Neural cell (in vitro differentiated cells): ENCODE data around the gene DMXL1. TPM values are rescaled to one million over a fixed set of nuclear protein-coding genes. Genes with fewer than 3 reads are reported as not detected.

Experiments
- H2AFZ ChIP-seq: fragments of 200-600, 300-800 bp; sonication (generic), shearing (Covaris generic); 2 replicates; pipeline ENCODE4 v1.6.0; 2014; ENCODE audit warnings: low read depth, mild to moderate bottlenecking, antibody characterized with exemption, low read length, moderate library complexity
- H3F3A ChIP-seq: fragments of 200-600 bp; shearing (Covaris generic); 2 replicates; pipeline ENCODE4 v1.6.1; 2016; ENCODE audit warnings: mild to moderate bottlenecking, moderate library complexity, mixed read lengths, antibody characterized with exemption, low read length; ENCODE audit not compliant: insufficient read depth, poor library complexity, severe bottlenecking
- H3K27ac ChIP-seq: fragments of 200-600, 300-800 bp; sonication (generic), shearing (Covaris generic); 2 replicates; pipeline ENCODE4 v1.5.1; 2014; ENCODE audit warnings: mild to moderate bottlenecking, low read length, moderate library complexity
- H3K27me3 ChIP-seq: fragments of 300-800, 200-600 bp; sonication (generic), shearing (Covaris generic); 2 replicates; pipeline ENCODE4 v1.6.0; 2014; ENCODE audit warnings: mild to moderate bottlenecking, low read depth, low read length, moderate library complexity; ENCODE audit not compliant: insufficient read depth
- H3K36me3 ChIP-seq: fragments of 300-800, 200-600 bp; sonication (generic), shearing (Covaris generic); 2 replicates; pipeline ENCODE4 v1.5.1; 2014; ENCODE audit warnings: mild to moderate bottlenecking, antibody characterized with exemption, low read length, moderate library complexity; ENCODE audit not compliant: insufficient read depth
- H3K4me2 ChIP-seq: fragments of 300-800, 200-600 bp; sonication (generic), shearing (Covaris generic); 2 replicates; pipeline ENCODE4 v1.6.0; 2014; ENCODE audit warnings: mild to moderate bottlenecking, low read length
- H3K4me3 ChIP-seq: fragments of 300-800, 200-600 bp; sonication (generic), shearing (Covaris generic); 2 replicates; pipeline ENCODE4 v1.5.1; 2014; ENCODE audit warnings: mild to moderate bottlenecking, low read length, moderate library complexity
- H3K79me2 ChIP-seq: fragments of 200-600 bp; shearing (Covaris generic); replicated peaks from 2 replicates; pipeline ENCODE4 v1.6.0; 2014; ENCODE audit warnings: mild to moderate bottlenecking, low read length, moderate library complexity; ENCODE audit not compliant: insufficient read depth
- H3K9ac ChIP-seq: fragments of 300-800, 200-600 bp; sonication (generic), shearing (Covaris generic); 2 replicates; pipeline ENCODE4 v1.6.1; 2016; ENCODE audit warnings: mild to moderate bottlenecking, low read length, mixed read lengths
- H3K9me2 ChIP-seq: fragments of 200-600 bp; shearing (Covaris generic); 2 replicates; pipeline ENCODE4 v1.6.1; 2016; ENCODE audit warnings: mild to moderate bottlenecking, low read length, mixed read lengths; ENCODE audit not compliant: insufficient read depth
- H3K9me3 ChIP-seq: fragments of 200-600, 300-800 bp; sonication (generic), shearing (Covaris generic); 2 replicates; pipeline ENCODE4 v1.6.1; 2016; ENCODE audit warnings: mild to moderate bottlenecking, mixed run types, low read length, moderate library complexity, mixed read lengths
- H4K20me1 ChIP-seq: fragments of 200-600 bp; shearing (Covaris generic); 2 replicates; pipeline ENCODE4 v1.6.1; 2016; ENCODE audit warnings: mild to moderate bottlenecking, mixed run types; ENCODE audit not compliant: insufficient read depth
- EP300 ChIP-seq: fragments of 450-650 bp; conservative IDR thresholded peaks from 2 replicates; pipeline ENCODE4 v1.6.1; 2014; ENCODE audit warnings: antibody characterized with exemption, mild to moderate bottlenecking, moderate library complexity; ENCODE audit not compliant: poor library complexity, severe bottlenecking
- EZH2 ChIP-seq: fragments of 200-600, 300-800 bp; shearing (Covaris generic), sonication (generic); IDR thresholded peaks from 2 replicates; pipeline ENCODE4 v1.6.1; 2014; ENCODE audit warnings: antibody characterized with exemption, low read length, borderline replicate concordance, mild to moderate bottlenecking; ENCODE audit not compliant: insufficient read depth, poor library complexity, severe bottlenecking
- MXI1 ChIP-seq: fragments of 450-650 bp; conservative IDR thresholded peaks from 2 replicates; pipeline ENCODE4 v1.6.1; 2014; ENCODE audit warnings: antibody characterized with exemption, mild to moderate bottlenecking; ENCODE audit not compliant: poor library complexity, severe bottlenecking
- POLR2AphosphoS5 ChIP-seq: IDR thresholded peaks from 2 replicates; pipeline ENCODE4 v1.6.1; 2012
- RAD21 ChIP-seq: fragments of 450-650 bp; conservative IDR thresholded peaks from 2 replicates; pipeline ENCODE4 v1.6.1; 2014; ENCODE audit warnings: antibody characterized with exemption, mild to moderate bottlenecking, moderate library complexity
- SMC3 ChIP-seq: fragments of 450-650 bp; conservative IDR thresholded peaks from 2 replicates; pipeline ENCODE4 v1.6.1; 2014; ENCODE audit warnings: antibody characterized with exemption, mild to moderate bottlenecking, moderate library complexity; ENCODE audit not compliant: poor library complexity
- TAF1 ChIP-seq: IDR thresholded peaks from 2 replicates; pipeline ENCODE4 v1.6.1; 2012; ENCODE audit warnings: low read depth
- polyA minus RNA-seq: library from RNA; depleted of rRNA, polyadenylated mRNA; stranded (reverse); fragments of >200 nt; gene quantifications from 2 replicates; pipeline ENCODE4 v1.2.3, GENCODE V29; 2014
- polyA plus RNA-seq: library from polyadenylated mRNA; depleted of rRNA; stranded (reverse); fragments of >200 nt; gene quantifications from 2 replicates; pipeline ENCODE4 v1.2.3, GENCODE V29; 2014
- TF ChIP-seq, protein P1 (sequence below): IDR thresholded peaks from 2 replicates; pipeline ENCODE4 v1.6.1; 2012; ENCODE audit warnings: borderline replicate concordance
- TF ChIP-seq, protein P2 (sequence below): fragments of 450-650 bp; IDR thresholded peaks from 2 replicates; pipeline ENCODE4 v1.5.1; 2014; ENCODE audit warnings: antibody characterized with exemption, mild to moderate bottlenecking, moderate library complexity; ENCODE audit not compliant: poor library complexity, severe bottlenecking

Gene DMXL1, protein sequence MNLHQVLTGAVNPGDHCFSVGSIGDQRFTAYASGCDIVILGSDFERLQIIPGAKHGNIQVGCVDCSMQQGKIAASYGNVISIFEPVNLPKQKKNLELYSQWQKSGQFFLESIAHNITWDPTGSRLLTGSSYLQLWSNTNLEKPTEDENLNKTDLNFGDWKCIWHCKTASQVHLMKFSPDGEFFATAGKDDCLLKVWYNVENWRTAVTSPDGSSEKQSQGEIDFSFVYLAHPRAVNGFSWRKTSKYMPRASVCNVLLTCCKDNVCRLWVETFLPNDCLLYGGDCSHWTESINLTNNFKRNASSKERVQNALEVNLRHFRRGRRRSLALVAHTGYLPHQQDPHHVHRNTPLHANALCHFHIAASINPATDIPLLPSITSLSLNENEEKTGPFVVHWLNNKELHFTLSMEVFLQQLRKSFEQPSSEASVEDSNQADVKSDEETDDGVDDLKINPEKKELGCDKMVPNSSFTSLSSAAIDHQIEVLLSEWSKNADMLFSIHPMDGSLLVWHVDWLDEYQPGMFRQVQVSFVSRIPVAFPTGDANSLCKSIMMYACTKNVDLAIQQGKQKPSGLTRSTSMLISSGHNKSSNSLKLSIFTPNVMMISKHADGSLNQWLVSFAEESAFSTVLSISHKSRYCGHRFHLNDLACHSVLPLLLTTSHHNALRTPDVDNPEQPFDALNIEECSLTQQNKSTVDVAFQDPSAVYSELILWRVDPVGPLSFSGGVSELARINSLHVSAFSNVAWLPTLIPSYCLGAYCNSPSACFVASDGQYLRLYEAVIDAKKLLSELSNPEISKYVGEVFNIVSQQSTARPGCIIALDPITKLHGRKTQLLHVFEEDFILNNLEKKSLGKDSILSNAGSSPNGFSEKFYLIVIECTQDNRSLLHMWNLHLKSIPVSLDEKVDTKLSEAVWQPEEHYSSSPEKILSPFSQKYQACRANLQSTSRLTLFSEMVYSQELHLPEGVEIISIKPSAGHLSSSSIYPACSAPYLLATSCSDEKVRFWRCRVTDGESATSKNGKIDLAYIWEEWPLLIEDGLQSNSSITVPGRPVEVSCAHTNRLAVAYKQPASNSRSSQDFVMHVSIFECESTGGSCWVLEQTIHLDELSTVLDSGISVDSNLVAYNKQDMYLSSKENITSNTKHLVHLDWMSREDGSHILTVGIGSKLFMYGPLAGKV (N-terminal part only)
- 27.3 and 46.9 TPM in 2 replicates for polyA plus RNA-seq
- polyA minus RNA-seq = 115 and 139 TPM in 2 replicates

DNA sequence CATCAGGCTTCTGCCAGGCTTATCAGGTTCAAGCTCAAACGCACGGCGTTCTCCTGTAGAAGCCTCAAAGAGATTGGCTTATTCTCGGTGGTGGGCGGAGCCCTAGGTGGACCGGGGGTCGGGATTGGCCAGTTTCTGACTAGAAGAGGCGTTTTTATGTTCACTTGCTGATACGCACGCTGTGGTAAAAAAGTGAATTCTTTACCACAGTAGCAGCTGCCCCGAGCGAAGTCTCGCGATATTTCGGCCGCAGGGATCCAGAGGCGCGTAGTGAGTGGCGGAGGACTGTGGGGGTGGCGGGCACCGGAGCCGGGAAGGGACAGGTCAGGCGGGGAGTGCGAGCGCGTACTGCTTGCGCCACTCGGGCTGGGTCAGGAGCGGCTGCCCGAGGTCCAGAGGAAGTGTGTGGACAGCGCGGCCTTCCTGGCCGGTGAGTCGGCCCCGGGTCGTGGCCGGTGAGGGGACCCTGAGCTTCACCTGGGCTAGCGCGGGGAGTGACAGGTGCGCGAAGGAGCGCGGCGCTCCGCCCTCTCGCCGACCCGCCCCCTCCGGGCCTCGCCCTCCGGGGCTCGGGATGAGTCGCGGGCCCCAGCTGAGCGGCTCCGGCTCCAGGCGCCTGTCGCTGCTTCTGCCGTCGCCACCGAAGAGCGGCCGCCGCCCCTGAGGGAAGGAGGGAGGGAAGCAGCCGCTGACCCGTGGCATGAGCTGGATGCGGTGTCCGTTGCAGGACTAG, at the start of gene DMXL1:
DMXL1 (plus strand) TSS at position 260 of the 733 bp plus-strand sequence. CDS start 483 bp downstream, outside the sequence.
- Histone ChIP-seq H2AFZ (peak within 1 kb of the TSS; percentile 97), H3K27ac (peak within 1 kb of the TSS; percentile 93), H3F3A (no peaks in the 10 kb centered on the region), H3K36me3 (no peaks in the 10 kb centered on the region), H3K27me3 (no peaks in the 10 kb centered on the region), H3K79me2 (peaks cover 14% of the 10 kb centered on the region), H3K9ac (peak within 1 kb of the TSS; percentile 90), H3K4me2 (peak within 1 kb of the TSS; percentile 90), H3K4me3 (peak within 1 kb of the TSS; percentile 95), H3K9me3 (no peaks in the 10 kb centered on the region), H4K20me1 (no peaks in the 10 kb centered on the region), H3K9me2 (no peaks in the 10 kb centered on the region)
- peak; percentile 24 for TF ChIP-seq RAD21
- peak; percentile 87 for TF ChIP-seq POLR2AphosphoS5
- peak; percentile 52 for TF ChIP-seq MXI1
- TF ChIP-seq SMC3 = peak; percentile 34
- TF ChIP-seq TAF1 = no peak
- TF ChIP-seq EZH2 = no peak
- TF ChIP-seq, protein P1, sequence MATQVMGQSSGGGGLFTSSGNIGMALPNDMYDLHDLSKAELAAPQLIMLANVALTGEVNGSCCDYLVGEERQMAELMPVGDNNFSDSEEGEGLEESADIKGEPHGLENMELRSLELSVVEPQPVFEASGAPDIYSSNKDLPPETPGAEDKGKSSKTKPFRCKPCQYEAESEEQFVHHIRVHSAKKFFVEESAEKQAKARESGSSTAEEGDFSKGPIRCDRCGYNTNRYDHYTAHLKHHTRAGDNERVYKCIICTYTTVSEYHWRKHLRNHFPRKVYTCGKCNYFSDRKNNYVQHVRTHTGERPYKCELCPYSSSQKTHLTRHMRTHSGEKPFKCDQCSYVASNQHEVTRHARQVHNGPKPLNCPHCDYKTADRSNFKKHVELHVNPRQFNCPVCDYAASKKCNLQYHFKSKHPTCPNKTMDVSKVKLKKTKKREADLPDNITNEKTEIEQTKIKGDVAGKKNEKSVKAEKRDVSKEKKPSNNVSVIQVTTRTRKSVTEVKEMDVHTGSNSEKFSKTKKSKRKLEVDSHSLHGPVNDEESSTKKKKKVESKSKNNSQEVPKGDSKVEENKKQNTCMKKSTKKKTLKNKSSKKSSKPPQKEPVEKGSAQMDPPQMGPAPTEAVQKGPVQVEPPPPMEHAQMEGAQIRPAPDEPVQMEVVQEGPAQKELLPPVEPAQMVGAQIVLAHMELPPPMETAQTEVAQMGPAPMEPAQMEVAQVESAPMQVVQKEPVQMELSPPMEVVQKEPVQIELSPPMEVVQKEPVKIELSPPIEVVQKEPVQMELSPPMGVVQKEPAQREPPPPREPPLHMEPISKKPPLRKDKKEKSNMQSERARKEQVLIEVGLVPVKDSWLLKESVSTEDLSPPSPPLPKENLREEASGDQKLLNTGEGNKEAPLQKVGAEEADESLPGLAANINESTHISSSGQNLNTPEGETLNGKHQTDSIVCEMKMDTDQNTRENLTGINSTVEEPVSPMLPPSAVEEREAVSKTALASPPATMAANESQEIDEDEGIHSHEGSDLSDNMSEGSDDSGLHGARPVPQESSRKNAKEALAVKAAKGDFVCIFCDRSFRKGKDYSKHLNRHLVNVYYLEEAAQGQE = peak; percentile 68
- TF ChIP-seq, protein P2, sequence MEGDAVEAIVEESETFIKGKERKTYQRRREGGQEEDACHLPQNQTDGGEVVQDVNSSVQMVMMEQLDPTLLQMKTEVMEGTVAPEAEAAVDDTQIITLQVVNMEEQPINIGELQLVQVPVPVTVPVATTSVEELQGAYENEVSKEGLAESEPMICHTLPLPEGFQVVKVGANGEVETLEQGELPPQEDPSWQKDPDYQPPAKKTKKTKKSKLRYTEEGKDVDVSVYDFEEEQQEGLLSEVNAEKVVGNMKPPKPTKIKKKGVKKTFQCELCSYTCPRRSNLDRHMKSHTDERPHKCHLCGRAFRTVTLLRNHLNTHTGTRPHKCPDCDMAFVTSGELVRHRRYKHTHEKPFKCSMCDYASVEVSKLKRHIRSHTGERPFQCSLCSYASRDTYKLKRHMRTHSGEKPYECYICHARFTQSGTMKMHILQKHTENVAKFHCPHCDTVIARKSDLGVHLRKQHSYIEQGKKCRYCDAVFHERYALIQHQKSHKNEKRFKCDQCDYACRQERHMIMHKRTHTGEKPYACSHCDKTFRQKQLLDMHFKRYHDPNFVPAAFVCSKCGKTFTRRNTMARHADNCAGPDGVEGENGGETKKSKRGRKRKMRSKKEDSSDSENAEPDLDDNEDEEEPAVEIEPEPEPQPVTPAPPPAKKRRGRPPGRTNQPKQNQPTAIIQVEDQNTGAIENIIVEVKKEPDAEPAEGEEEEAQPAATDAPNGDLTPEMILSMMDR = peak; percentile 10
- peak; percentile 56 for TF ChIP-seq EP300
